Endometrium (tissue), 2 donors: ENCODE data around the gene CCDC187.
"Not testable (repeated sequence)": the region's sequence is repeated elsewhere in the genome, so short reads cannot be mapped to it uniquely, and the experiment has no call there.

ENCODE experiments used
- FAIRE-seq: peaks from 2 replicates; lab custom pipeline; 2012; peaks lifted over from hg19 to GRCh38; lab: Jason Lieb, UNC
- donor health status: control.
- donor health status: control.

Gene CCDC187

GRCh38 chr9:136238342-136238732 is 65.6 kb downstream of the CCDC187 start:
- FAIRE-seq: no peak

- FAIRE-seq: no peak
Measured at GRCh38 chr9:136237486-136238341, 66.2 kb downstream of the CCDC187 start.

- not testable (repeated sequence) for FAIRE-seq
Measured at GRCh38 chr9:136236471-136237410, 67.2 kb downstream of the CCDC187 start.

- no peak for FAIRE-seq
Measured at GRCh38 chr9:136235709-136236455, 68.0 kb downstream of the CCDC187 start.

GRCh38 chr9:136235171-136235570 is 68.7 kb downstream of the CCDC187 start:
- no peak for FAIRE-seq

GRCh38 chr9:136234597-136234996 is 69.3 kb downstream of the CCDC187 start:
- FAIRE-seq: no peak

GRCh38 chr9:136233868-136234267 is 70.0 kb downstream of the CCDC187 start:
- no peak for FAIRE-seq

GRCh38 chr9:136233411-136233810 is 70.5 kb downstream of the CCDC187 start:
- FAIRE-seq: no peak

GRCh38 chr9:136232969-136233368 is 70.9 kb downstream of the CCDC187 start:
- no peak for FAIRE-seq

- FAIRE-seq: no peak
Measured at GRCh38 chr9:136231478-136232297, 72.2 kb downstream of the CCDC187 start.

- FAIRE-seq: no peak
Measured at GRCh38 chr9:136230773-136231172, 73.1 kb downstream of the CCDC187 start.

GRCh38 chr9:136230365-136230764 is 73.5 kb downstream of the CCDC187 start:
- FAIRE-seq: no peak

GRCh38 chr9:136229096-136230065 is 74.5 kb downstream of the CCDC187 start:
- no peak for FAIRE-seq

- no peak for FAIRE-seq
Measured at GRCh38 chr9:136228107-136228875, 75.6 kb downstream of the CCDC187 start.

- FAIRE-seq: no peak
Measured at GRCh38 chr9:136226680-136227407, 77.0 kb downstream of the CCDC187 start.

GRCh38 chr9:136225748-136226679 is 77.9 kb downstream of the CCDC187 start:
- FAIRE-seq: no peak

- FAIRE-seq: no peak
Measured at GRCh38 chr9:136225366-136225747, 78.5 kb downstream of the CCDC187 start.
